ENCODE data around the gene NABP2. TPM values are rescaled to one million over a fixed set of nuclear protein-coding genes. Genes with fewer than 3 reads are reported as not detected.

NABP2 gene
- total RNA-seq, 1 experiment from 2014 or later, result 99.6 TPM

DNA sequence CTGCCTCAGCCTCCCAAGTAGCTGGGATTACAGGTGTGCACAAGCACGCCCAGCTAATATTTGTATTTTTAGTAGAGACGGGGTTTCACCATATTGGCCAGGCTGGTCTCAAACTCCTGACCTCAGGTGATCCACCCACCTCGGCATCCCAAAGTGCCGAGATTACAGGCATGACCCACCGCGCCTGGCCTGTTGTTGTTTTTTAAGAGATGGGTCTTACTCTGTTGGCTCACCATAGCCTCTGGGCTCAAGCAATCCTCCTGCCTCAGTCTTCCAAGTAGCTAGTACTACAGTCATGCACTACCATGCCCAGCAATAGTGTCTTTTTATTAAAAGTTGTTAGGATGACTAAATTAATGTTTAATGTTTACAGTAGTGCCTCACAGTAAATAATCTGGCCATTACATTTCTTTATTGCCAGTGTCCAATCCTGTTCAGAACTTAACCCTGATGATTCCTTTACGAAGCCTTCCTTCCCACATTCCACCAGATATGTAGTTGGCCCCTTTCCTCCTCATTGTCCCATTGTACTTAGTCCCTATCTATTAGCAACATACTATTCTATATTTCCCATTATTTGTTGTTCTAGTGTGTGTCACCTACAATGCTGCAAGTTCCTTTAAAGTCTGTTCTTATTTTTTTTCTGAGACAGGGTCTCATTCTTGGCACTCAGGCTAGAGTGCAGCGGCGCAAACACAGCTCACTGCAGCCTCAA, 26.1 kb upstream of the NABP2 start:
- Histone ChIP-seq H3K27ac (ENCODE audit: low read length) (no peak overlapping the region), H3K27me3 (ENCODE audit: control insufficient read depth, insufficient read depth, low read length) (no peaks in the 10 kb centered on the region), H3K36me3 (ENCODE audit: control insufficient read depth, insufficient read depth, low read length) (no peaks in the 10 kb centered on the region), H3K4me1 (ENCODE audit: control insufficient read depth, insufficient read depth, low read length) (peaks cover 3% of the 10 kb centered on the region; the same call in 1 of the 2 replicates), H3K4me3 (ENCODE audit: low read depth in 2 of 2, low read length in 2 of 2) (no peak overlapping the region), H3K9me3 (ENCODE audit: control insufficient read depth, insufficient read depth, low read depth, low read length) (no peaks in the 10 kb centered on the region)
- intact Hi-C loops (cut with micrococcal nuclease; ENCODE audit: unreplicated experiment), result no loop called here
- in situ Hi-C loops (cut with HindIII; ENCODE audit: low pct_unique_long_range_greater_than_20kb, low sequenced_read_pairs), result no loop called here
- DNase-seq (ENCODE audit: low read depth, low spot score), result no peak
- no peak for ATAC-seq
- no TSS peak for BruUV-seq (replicated peaks)
- ChIA-PET POLR2A (no interaction called here), CTCF (no interaction called here)
- no peak for TF ChIP-seq POLR2AphosphoS5 (IDR thresholded peaks at IDR 0.05; ENCODE audit: low read depth, low read length)
- TF ChIP-seq, protein P1, sequence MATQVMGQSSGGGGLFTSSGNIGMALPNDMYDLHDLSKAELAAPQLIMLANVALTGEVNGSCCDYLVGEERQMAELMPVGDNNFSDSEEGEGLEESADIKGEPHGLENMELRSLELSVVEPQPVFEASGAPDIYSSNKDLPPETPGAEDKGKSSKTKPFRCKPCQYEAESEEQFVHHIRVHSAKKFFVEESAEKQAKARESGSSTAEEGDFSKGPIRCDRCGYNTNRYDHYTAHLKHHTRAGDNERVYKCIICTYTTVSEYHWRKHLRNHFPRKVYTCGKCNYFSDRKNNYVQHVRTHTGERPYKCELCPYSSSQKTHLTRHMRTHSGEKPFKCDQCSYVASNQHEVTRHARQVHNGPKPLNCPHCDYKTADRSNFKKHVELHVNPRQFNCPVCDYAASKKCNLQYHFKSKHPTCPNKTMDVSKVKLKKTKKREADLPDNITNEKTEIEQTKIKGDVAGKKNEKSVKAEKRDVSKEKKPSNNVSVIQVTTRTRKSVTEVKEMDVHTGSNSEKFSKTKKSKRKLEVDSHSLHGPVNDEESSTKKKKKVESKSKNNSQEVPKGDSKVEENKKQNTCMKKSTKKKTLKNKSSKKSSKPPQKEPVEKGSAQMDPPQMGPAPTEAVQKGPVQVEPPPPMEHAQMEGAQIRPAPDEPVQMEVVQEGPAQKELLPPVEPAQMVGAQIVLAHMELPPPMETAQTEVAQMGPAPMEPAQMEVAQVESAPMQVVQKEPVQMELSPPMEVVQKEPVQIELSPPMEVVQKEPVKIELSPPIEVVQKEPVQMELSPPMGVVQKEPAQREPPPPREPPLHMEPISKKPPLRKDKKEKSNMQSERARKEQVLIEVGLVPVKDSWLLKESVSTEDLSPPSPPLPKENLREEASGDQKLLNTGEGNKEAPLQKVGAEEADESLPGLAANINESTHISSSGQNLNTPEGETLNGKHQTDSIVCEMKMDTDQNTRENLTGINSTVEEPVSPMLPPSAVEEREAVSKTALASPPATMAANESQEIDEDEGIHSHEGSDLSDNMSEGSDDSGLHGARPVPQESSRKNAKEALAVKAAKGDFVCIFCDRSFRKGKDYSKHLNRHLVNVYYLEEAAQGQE (IDR thresholded peaks at IDR 0.05; ENCODE audit: insufficient read depth in 1 of 2, low read depth in 2 of 2, low read length in 1 of 2), result no peak
- TF ChIP-seq, protein P2, sequence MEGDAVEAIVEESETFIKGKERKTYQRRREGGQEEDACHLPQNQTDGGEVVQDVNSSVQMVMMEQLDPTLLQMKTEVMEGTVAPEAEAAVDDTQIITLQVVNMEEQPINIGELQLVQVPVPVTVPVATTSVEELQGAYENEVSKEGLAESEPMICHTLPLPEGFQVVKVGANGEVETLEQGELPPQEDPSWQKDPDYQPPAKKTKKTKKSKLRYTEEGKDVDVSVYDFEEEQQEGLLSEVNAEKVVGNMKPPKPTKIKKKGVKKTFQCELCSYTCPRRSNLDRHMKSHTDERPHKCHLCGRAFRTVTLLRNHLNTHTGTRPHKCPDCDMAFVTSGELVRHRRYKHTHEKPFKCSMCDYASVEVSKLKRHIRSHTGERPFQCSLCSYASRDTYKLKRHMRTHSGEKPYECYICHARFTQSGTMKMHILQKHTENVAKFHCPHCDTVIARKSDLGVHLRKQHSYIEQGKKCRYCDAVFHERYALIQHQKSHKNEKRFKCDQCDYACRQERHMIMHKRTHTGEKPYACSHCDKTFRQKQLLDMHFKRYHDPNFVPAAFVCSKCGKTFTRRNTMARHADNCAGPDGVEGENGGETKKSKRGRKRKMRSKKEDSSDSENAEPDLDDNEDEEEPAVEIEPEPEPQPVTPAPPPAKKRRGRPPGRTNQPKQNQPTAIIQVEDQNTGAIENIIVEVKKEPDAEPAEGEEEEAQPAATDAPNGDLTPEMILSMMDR (IDR thresholded peaks at IDR 0.05), result no peak
- TF ChIP-seq SIN3A (IDR thresholded peaks at IDR 0.05; ENCODE audit: borderline replicate concordance, insufficient read depth, low read depth, low read length), result no peak
- TF ChIP-seq TCF7L2 (IDR thresholded peaks at IDR 0.05; ENCODE audit: low read depth, low read length), result no peak

DNA sequence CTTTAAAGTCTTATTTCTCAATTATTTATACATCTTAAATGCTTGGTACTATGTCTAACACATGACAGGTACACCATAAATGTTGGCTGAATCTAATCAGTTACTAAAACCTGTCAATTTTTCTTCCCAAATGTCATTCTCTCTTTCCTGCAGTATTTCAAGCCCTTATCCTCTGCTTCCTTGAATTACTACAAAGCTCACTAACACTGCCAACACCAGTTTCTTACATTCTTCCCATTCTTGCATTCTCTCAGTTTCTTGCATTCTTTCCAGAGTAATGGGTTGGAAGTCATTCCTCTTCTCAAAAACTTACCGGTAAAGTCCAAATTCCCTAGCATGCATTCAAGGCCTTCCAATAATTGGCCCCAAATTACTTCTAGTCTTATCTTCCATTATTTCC, 25.3 kb upstream of the NABP2 start:
- in situ Hi-C loops (cut with HindIII; ENCODE audit: low pct_unique_long_range_greater_than_20kb, low sequenced_read_pairs), result no loop called here
- ChIA-PET POLR2A (no interaction called here), CTCF (no interaction called here)
- DNase-seq (ENCODE audit: low read depth, low spot score) (no peak), ATAC-seq (no peak)
- TF ChIP-seq, protein P2 (IDR thresholded peaks at IDR 0.05), result no peak
- TF ChIP-seq, protein P1 (IDR thresholded peaks at IDR 0.05; ENCODE audit: insufficient read depth in 1 of 2, low read depth in 2 of 2, low read length in 1 of 2), result no peak
- TF ChIP-seq POLR2AphosphoS5 (IDR thresholded peaks at IDR 0.05; ENCODE audit: low read depth, low read length), result no peak
- TF ChIP-seq TCF7L2 (IDR thresholded peaks at IDR 0.05; ENCODE audit: low read depth, low read length), result no peak
- no peak for TF ChIP-seq SIN3A (IDR thresholded peaks at IDR 0.05; ENCODE audit: borderline replicate concordance, insufficient read depth, low read depth, low read length)
- Histone ChIP-seq H3K36me3 (ENCODE audit: control insufficient read depth, insufficient read depth, low read length) (no peaks in the 10 kb centered on the region), H3K4me1 (ENCODE audit: control insufficient read depth, insufficient read depth, low read length) (peaks cover 3% of the 10 kb centered on the region; the same call in 1 of the 2 replicates), H3K27ac (ENCODE audit: low read length) (no peak overlapping the region), H3K27me3 (ENCODE audit: control insufficient read depth, insufficient read depth, low read length) (no peaks in the 10 kb centered on the region), H3K9me3 (ENCODE audit: control insufficient read depth, insufficient read depth, low read depth, low read length) (no peaks in the 10 kb centered on the region), H3K4me3 (ENCODE audit: low read depth in 2 of 2, low read length in 2 of 2) (no peak overlapping the region)
- BruUV-seq (replicated peaks), result no TSS peak
- intact Hi-C loops (cut with micrococcal nuclease; ENCODE audit: unreplicated experiment), result no loop called here

All from Panc1 (cell line).